ENCODE measurements around the gene PAK6.

The PAK6 gene

GRCh38 chr15:40271685-40272484, 33.0 kb downstream of the PAK6 start:
- Histone ChIP-seq H3K4me1 (ENCODE audit: control insufficient read depth, insufficient read depth, low read length) (peaks cover 15% of the 10 kb centered on the region), H3K27ac (ENCODE audit: low read depth, low read length) (no peak overlapping the region), H3K9ac (ENCODE audit: low read length) (no peak overlapping the region), H3K9me3 (ENCODE audit: control insufficient read depth, insufficient read depth, low read depth, low read length) (no peaks in the 10 kb centered on the region), H3K36me3 (ENCODE audit: control insufficient read depth, insufficient read depth, low read length) (no peaks in the 10 kb centered on the region), H3K4me3 (ENCODE audit: low read depth, low read length) (no peak overlapping the region), H3K27me3 (ENCODE audit: control insufficient read depth, insufficient read depth, low read length) (no peaks in the 10 kb centered on the region)

- no peaks in the 10 kb centered on the region for H3K36me3 ChIP-seq (ENCODE audit: control insufficient read depth, insufficient read depth, low read length)
- no peak overlapping the region for H3K9ac ChIP-seq (ENCODE audit: low read length)
- no peak overlapping the region for H3K4me3 ChIP-seq (ENCODE audit: low read depth, low read length)
- no peaks in the 10 kb centered on the region for H3K27me3 ChIP-seq (ENCODE audit: control insufficient read depth, insufficient read depth, low read length)
- peaks cover 13% of the 10 kb centered on the region for H3K4me1 ChIP-seq (ENCODE audit: control insufficient read depth, insufficient read depth, low read length)
- H3K9me3 ChIP-seq (ENCODE audit: control insufficient read depth, insufficient read depth, low read depth, low read length) = no peaks in the 10 kb centered on the region
- H3K27ac ChIP-seq (ENCODE audit: low read depth, low read length) = no peak overlapping the region
Measured at GRCh38 chr15:40272485-40273056, 33.7 kb downstream of the PAK6 start.

- Histone ChIP-seq H3K4me3 (ENCODE audit: low read depth, low read length) (no peak overlapping the region), H3K9ac (ENCODE audit: low read length) (no peak overlapping the region), H3K9me3 (ENCODE audit: control insufficient read depth, insufficient read depth, low read depth, low read length) (no peaks in the 10 kb centered on the region), H3K4me1 (ENCODE audit: control insufficient read depth, insufficient read depth, low read length) (peaks cover 10% of the 10 kb centered on the region), H3K27ac (ENCODE audit: low read depth, low read length) (no peak overlapping the region), H3K36me3 (ENCODE audit: control insufficient read depth, insufficient read depth, low read length) (no peaks in the 10 kb centered on the region), H3K27me3 (ENCODE audit: control insufficient read depth, insufficient read depth, low read length) (peaks cover 8% of the 10 kb centered on the region; the same call in 1 of the 2 replicates)
Measured at GRCh38 chr15:40273428-40273827, 34.6 kb downstream of the PAK6 start.

GRCh38 chr15:40274350-40275274, 35.7 kb downstream of the PAK6 start:
- Histone ChIP-seq H3K27ac (ENCODE audit: low read depth, low read length) (no peak overlapping the region), H3K9ac (ENCODE audit: low read length) (no peak overlapping the region), H3K9me3 (ENCODE audit: control insufficient read depth, insufficient read depth, low read depth, low read length) (no peaks in the 10 kb centered on the region), H3K27me3 (ENCODE audit: control insufficient read depth, insufficient read depth, low read length) (peaks cover 20% of the 10 kb centered on the region), H3K4me1 (ENCODE audit: control insufficient read depth, insufficient read depth, low read length) (peaks cover 16% of the 10 kb centered on the region), H3K36me3 (ENCODE audit: control insufficient read depth, insufficient read depth, low read length) (no peaks in the 10 kb centered on the region), H3K4me3 (ENCODE audit: low read depth, low read length) (no peak overlapping the region)

GRCh38 chr15:40275523-40275922, 36.7 kb downstream of the PAK6 start:
- H3K27ac ChIP-seq (ENCODE audit: low read depth, low read length) = no peak overlapping the region
- peaks cover 29% of the 10 kb centered on the region for H3K27me3 ChIP-seq (ENCODE audit: control insufficient read depth, insufficient read depth, low read length)
- H3K9ac ChIP-seq (ENCODE audit: low read length) = no peak overlapping the region
- H3K4me1 ChIP-seq (ENCODE audit: control insufficient read depth, insufficient read depth, low read length) = peaks cover 23% of the 10 kb centered on the region
- H3K36me3 ChIP-seq (ENCODE audit: control insufficient read depth, insufficient read depth, low read length) = no peaks in the 10 kb centered on the region
- no peaks in the 10 kb centered on the region for H3K9me3 ChIP-seq (ENCODE audit: control insufficient read depth, insufficient read depth, low read depth, low read length)
- H3K4me3 ChIP-seq (ENCODE audit: low read depth, low read length) = no peak overlapping the region

GRCh38 chr15:40275954-40276353, 37.1 kb downstream of the PAK6 start:
- no peak overlapping the region for H3K9ac ChIP-seq (ENCODE audit: low read length)

GRCh38 chr15:40276927-40277326, 38.1 kb downstream of the PAK6 start:
- H3K27ac ChIP-seq (ENCODE audit: low read depth, low read length) = no peak overlapping the region
- no peak overlapping the region for H3K9ac ChIP-seq (ENCODE audit: low read length)
- no peaks in the 10 kb centered on the region for H3K9me3 ChIP-seq (ENCODE audit: control insufficient read depth, insufficient read depth, low read depth, low read length)
- H3K36me3 ChIP-seq (ENCODE audit: control insufficient read depth, insufficient read depth, low read length) = no peaks in the 10 kb centered on the region
- H3K4me3 ChIP-seq (ENCODE audit: low read depth, low read length) = no peak overlapping the region
- H3K27me3 ChIP-seq (ENCODE audit: control insufficient read depth, insufficient read depth, low read length) = peaks cover 43% of the 10 kb centered on the region
- H3K4me1 ChIP-seq (ENCODE audit: control insufficient read depth, insufficient read depth, low read length) = peaks cover 32% of the 10 kb centered on the region

More at GRCh38 chr15:40275954-40276353, 37.1 kb downstream of the PAK6 start:
- H3K36me3 ChIP-seq (ENCODE audit: control insufficient read depth, insufficient read depth, low read length) = no peaks in the 10 kb centered on the region
- no peaks in the 10 kb centered on the region for H3K9me3 ChIP-seq (ENCODE audit: control insufficient read depth, insufficient read depth, low read depth, low read length)
- no peak overlapping the region for H3K4me3 ChIP-seq (ENCODE audit: low read depth, low read length)
- H3K4me1 ChIP-seq (ENCODE audit: control insufficient read depth, insufficient read depth, low read length) = peaks cover 28% of the 10 kb centered on the region
- peaks cover 33% of the 10 kb centered on the region for H3K27me3 ChIP-seq (ENCODE audit: control insufficient read depth, insufficient read depth, low read length)
- no peak overlapping the region for H3K27ac ChIP-seq (ENCODE audit: low read depth, low read length)

- Histone ChIP-seq H3K36me3 (ENCODE audit: control insufficient read depth, insufficient read depth, low read length) (no peaks in the 10 kb centered on the region), H3K9ac (ENCODE audit: low read length) (no peak overlapping the region), H3K27me3 (ENCODE audit: control insufficient read depth, insufficient read depth, low read length) (peaks cover 48% of the 10 kb centered on the region), H3K27ac (ENCODE audit: low read depth, low read length) (no peak overlapping the region), H3K4me3 (ENCODE audit: low read depth, low read length) (no peak overlapping the region), H3K4me1 (ENCODE audit: control insufficient read depth, insufficient read depth, low read length) (peaks cover 32% of the 10 kb centered on the region), H3K9me3 (ENCODE audit: control insufficient read depth, insufficient read depth, low read depth, low read length) (no peaks in the 10 kb centered on the region)
Measured at GRCh38 chr15:40277471-40277870, 38.6 kb downstream of the PAK6 start.

GRCh38 chr15:40278026-40278425, 39.2 kb downstream of the PAK6 start:
- Histone ChIP-seq H3K4me3 (ENCODE audit: low read depth, low read length) (no peak overlapping the region), H3K27ac (ENCODE audit: low read depth, low read length) (no peak overlapping the region)

GRCh38 chr15:40279437-40280141, 40.7 kb downstream of the PAK6 start:
- Histone ChIP-seq H3K4me3 (ENCODE audit: low read depth, low read length) (peak overlapping the region; percentile 48), H3K9me3 (ENCODE audit: control insufficient read depth, insufficient read depth, low read depth, low read length) (no peaks in the 10 kb centered on the region), H3K27me3 (ENCODE audit: control insufficient read depth, insufficient read depth, low read length) (peaks cover 69% of the 10 kb centered on the region), H3K36me3 (ENCODE audit: control insufficient read depth, insufficient read depth, low read length) (no peaks in the 10 kb centered on the region), H3K4me1 (ENCODE audit: control insufficient read depth, insufficient read depth, low read length) (peaks cover 40% of the 10 kb centered on the region), H3K27ac (ENCODE audit: low read depth, low read length) (no peak overlapping the region), H3K9ac (ENCODE audit: low read length) (no peak overlapping the region)

More at GRCh38 chr15:40278026-40278425, 39.2 kb downstream of the PAK6 start:
- Histone ChIP-seq H3K9me3 (ENCODE audit: control insufficient read depth, insufficient read depth, low read depth, low read length) (no peaks in the 10 kb centered on the region), H3K9ac (ENCODE audit: low read length) (no peak overlapping the region), H3K4me1 (ENCODE audit: control insufficient read depth, insufficient read depth, low read length) (peaks cover 32% of the 10 kb centered on the region), H3K36me3 (ENCODE audit: control insufficient read depth, insufficient read depth, low read length) (no peaks in the 10 kb centered on the region), H3K27me3 (ENCODE audit: control insufficient read depth, insufficient read depth, low read length) (peaks cover 54% of the 10 kb centered on the region)

Data from HUES6 (cell line).